HepG2 (cell line): ENCODE results near the gene USP24. TPM values are rescaled to one million over a fixed set of nuclear protein-coding genes. Genes with fewer than 3 reads are reported as not detected.

Experiments used
- ATAC-seq: fragments of 200-7000 bp; cut with Tn5 transposase; 3 replicates; pipeline ENCODE4 v1.9.1; 2020; ENCODE audit warnings: mild to moderate bottlenecking, moderate library complexity
- BruUV-seq: library from RNA; stranded (reverse); fragments of 400-500 nt; replicated peaks from 2 replicates; lab custom pipeline; 2021; lab: Mats Ljungman, UMichigan
- CTCF ChIA-PET: fragments of 300-600 bp; formaldehyde crosslinking; extraction: SDS; loops from one replicate; lab custom pipeline; 2021; ENCODE audit warnings: low total read pairs, inconsistent platforms, low intra/inter-chr PET ratio; lab: Yijun Ruan, JAX
- POLR2A ChIA-PET: fragments of 350-600 bp; sonication (Branson Sonifier 250); formaldehyde crosslinking; loops from one replicate; lab custom pipeline; 2020; ENCODE audit warnings: antibody characterized with exemption, inconsistent platforms; lab: Yijun Ruan, JAX
- DNase-seq: peaks from one replicate; pipeline ENCODE4 v3.0.0-alpha.2; 2015; ENCODE audit warnings: low spot score
- FAIRE-seq: peaks from 3 replicates; lab custom pipeline; 2011; peaks lifted over from hg19 to GRCh38; lab: Jason Lieb, UNC
- H2AFZ ChIP-seq: one replicate; pipeline ENCODE4 v1.6.1; 2011; ENCODE audit warnings: low read length, inconsistent platforms
- H3K27ac ChIP-seq: fragments of 300-600 bp; 3 replicates; pipeline ENCODE4 v1.8.0; 2011; ENCODE audit warnings: mixed run types, mild to moderate bottlenecking, mixed read lengths, low read length, inconsistent platforms; ENCODE audit not compliant: insufficient read depth; ENCODE audit errors: extremely low read length
- H3K27me3 ChIP-seq, 2 experiments: fragments of 200-600 bp in 1 of 2; 2 replicates in 1 of 2; 3 replicates in 1 of 2; pipeline versions ENCODE4 v1.6.0 to v1.8.0; 2011; ENCODE audit warnings: low read length in 2 of 2, mild to moderate bottlenecking in 2 of 2, moderate library complexity in 2 of 2, inconsistent platforms in 1 of 2; ENCODE audit not compliant: insufficient read depth in 2 of 2, control insufficient read depth in 1 of 2
- H3K36me3 ChIP-seq, 2 experiments: fragments of 200-600 bp in 1 of 2; replicated peaks in 1 of 2; 2 replicates in 1 of 2; 3 replicates in 1 of 2; pipeline versions ENCODE4 v1.5.1 to v1.8.0; 2011; ENCODE audit warnings: low read length in 2 of 2, inconsistent platforms in 1 of 2; ENCODE audit not compliant: insufficient read depth in 2 of 2, control insufficient read depth in 1 of 2
- H3K4me1 ChIP-seq: 2 replicates; pipeline ENCODE4 v1.5.1; 2012; ENCODE audit warnings: low read length, inconsistent platforms; ENCODE audit not compliant: insufficient read depth
- H3K4me2 ChIP-seq: 2 replicates; pipeline ENCODE4 v1.6.0; 2011; ENCODE audit warnings: low read depth, low read length, inconsistent platforms
- H3K4me3 ChIP-seq, 3 experiments: fragments of 200-600 bp in 1 of 3; sonication (generic), shearing (Covaris generic) in 1 of 3; replicated peaks in 1 of 3; 2 replicates each; pipeline ENCODE4 v1.5.1; 2011 to 2016; ENCODE audit warnings: low read length in 3 of 3, inconsistent platforms in 2 of 3, low read depth in 2 of 3, mild to moderate bottlenecking in 2 of 3, control low read depth in 1 of 3, mixed read lengths in 1 of 3; ENCODE audit not compliant: insufficient read depth in 1 of 3
- H3K79me2 ChIP-seq: one replicate; pipeline ENCODE4 v1.6.1; 2011; ENCODE audit warnings: low read length, inconsistent platforms; ENCODE audit not compliant: insufficient read depth
- H3K9ac ChIP-seq: 2 replicates; pipeline ENCODE4 v1.6.0; 2011; ENCODE audit warnings: mild to moderate bottlenecking, low read depth, low read length, inconsistent platforms; ENCODE audit not compliant: insufficient read depth
- H3K9me3 ChIP-seq: 2 replicates; pipeline ENCODE4 v1.5.1; 2012; ENCODE audit warnings: mild to moderate bottlenecking, low read length
- H4K20me1 ChIP-seq: 2 replicates; pipeline ENCODE4 v1.6.0; 2011; ENCODE audit warnings: inconsistent platforms, mild to moderate bottlenecking, low read length, moderate library complexity; ENCODE audit not compliant: insufficient read depth
- CBX5 ChIP-seq: sonication (generic); formaldehyde crosslinking; IDR thresholded peaks from 2 replicates; pipeline ENCODE4 v1.4.0; 2020; ENCODE audit warnings: missing genetic modification reagents, borderline replicate concordance
- FOSL2 ChIP-seq: sonication (generic); formaldehyde crosslinking; IDR thresholded peaks from 2 replicates; pipeline ENCODE4 v1.4.0; 2020; ENCODE audit warnings: missing genetic modification reagents
- HMG20A ChIP-seq: IDR thresholded peaks from 2 replicates; pipeline ENCODE4 v1.6.1; 2016; ENCODE audit warnings: borderline replicate concordance
- HNF4A ChIP-seq: sonication (generic); formaldehyde crosslinking; IDR thresholded peaks from 2 replicates; pipeline ENCODE4 v1.4.0; 2020; ENCODE audit warnings: missing genetic modification reagents
- KAT8 ChIP-seq: IDR thresholded peaks from 2 replicates; pipeline ENCODE4 v1.6.1; 2016; ENCODE audit warnings: missing genetic modification reagents, missing compliant biosample characterization
- MATR3 ChIP-seq: sonication (generic); formaldehyde crosslinking; IDR thresholded peaks from 2 replicates; pipeline ENCODE4 v1.4.0; 2020; ENCODE audit warnings: missing genetic modification reagents
- NR2F1 ChIP-seq, 2 experiments: fragments of 450-650 bp in 1 of 2; formaldehyde crosslinking in 1 of 2; IDR thresholded peaks; 2 replicates each; pipeline versions ENCODE4 v1.5.0 to v1.6.1; 2016 to 2020; ENCODE audit warnings: mild to moderate bottlenecking in 1 of 2, missing compliant biosample characterization in 1 of 2, missing genetic modification reagents in 1 of 2, moderate library complexity in 1 of 2
- RAD51 ChIP-seq: fragments of 450-650 bp; IDR thresholded peaks from 2 replicates; pipeline ENCODE4 v1.6.1; 2016; ENCODE audit warnings: borderline replicate concordance
- SOX13 ChIP-seq, 3 experiments: fragments of 450-650 bp in 1 of 3; sonication (generic) in 1 of 3; formaldehyde crosslinking in 1 of 3; IDR thresholded peaks in 2 of 3; conservative IDR thresholded peaks in 1 of 3; 2 replicates each; pipeline versions ENCODE4 v1.5.0 to v1.6.1; 2016 to 2020; ENCODE audit warnings: antibody characterized with exemption in 1 of 3, mild to moderate bottlenecking in 1 of 3, missing compliant biosample characterization in 1 of 3, missing genetic modification reagents in 1 of 3, moderate library complexity in 1 of 3
- SOX5 ChIP-seq: IDR thresholded peaks from 2 replicates; pipeline ENCODE4 v1.6.1; 2016; ENCODE audit warnings: borderline replicate concordance
- TARDBP ChIP-seq: sonication (generic); formaldehyde crosslinking; IDR thresholded peaks from 2 replicates; pipeline ENCODE4 v1.8.0; 2022; ENCODE audit warnings: mild to moderate bottlenecking, missing genetic modification reagents
- TBX2 ChIP-seq: sonication (generic); formaldehyde crosslinking; IDR thresholded peaks from 2 replicates; pipeline ENCODE4 v1.5.0; 2020; ENCODE audit warnings: missing genetic modification reagents, mild to moderate bottlenecking, borderline replicate concordance
- YEATS2 ChIP-seq: sonication (generic); formaldehyde crosslinking; IDR thresholded peaks from 2 replicates; pipeline ENCODE4 v1.4.0; 2020; ENCODE audit warnings: missing genetic modification reagents, borderline replicate concordance
- ZNF20 ChIP-seq: sonication (generic); formaldehyde crosslinking; IDR thresholded peaks from 2 replicates; pipeline ENCODE4 v1.4.0; 2020; ENCODE audit warnings: mild to moderate bottlenecking, moderate library complexity, missing genetic modification reagents
- ZNF207 ChIP-seq: fragments of 450-650 bp; IDR thresholded peaks from 2 replicates; pipeline ENCODE4 v1.6.1; 2016; ENCODE audit warnings: antibody characterized with exemption, borderline replicate concordance
- ZNF224 ChIP-seq: sonication (generic); formaldehyde crosslinking; IDR thresholded peaks from 2 replicates; pipeline ENCODE4 v1.5.0; 2020; ENCODE audit warnings: mild to moderate bottlenecking, missing genetic modification reagents
- ZNF703 ChIP-seq: sonication (generic); formaldehyde crosslinking; IDR thresholded peaks from 2 replicates; pipeline ENCODE4 v1.5.1; 2020; ENCODE audit warnings: missing genetic modification reagents, mild to moderate bottlenecking, moderate library complexity, borderline replicate concordance
- WGBS: methylation state at CpG from one replicate; pipeline ENCODE4 v1.1.6; 2017; ENCODE audit warnings: low lambda C conversion rate; 5-methylcytosine and 5-hydroxymethylcytosine counted together
- in situ Hi-C: cut with HindIII; loops from 2 replicates; pipeline ENCODE4 v1.10.0; 2017; ENCODE audit warnings: low pct_unique_long_range_greater_than_20kb; ENCODE audit not compliant: extremely low pct_ligation_motif_present
- intact Hi-C: fragments of 100-400 bp; cut with micrococcal nuclease; formaldehyde crosslinking; loops from one replicate; pipeline ENCODE4 v1.10.0; 2022; ENCODE audit not compliant: unreplicated experiment
- polyA plus RNA-seq, 8 experiments: library from polyadenylated mRNA; depleted of rRNA in 3 of 8; stranded (reverse) in 7 of 8; unstranded in 1 of 8; fragments of >200 nt; fragmentation: Illumina TruSeq in 4 of 8; extraction: Trizol in 4 of 8; gene quantifications; 2 replicates each; pipeline versions ENCODE4 v1.2.1 to v1.2.3, GENCODE V29; 2011 to 2016; ENCODE audit warnings: low read depth in 4 of 8, missing spikeins in 1 of 8, mixed read lengths in 1 of 8; ENCODE audit not compliant: insufficient read depth in 1 of 8
- total RNA-seq, 5 experiments: library from RNA; depleted of rRNA; stranded (reverse); fragments of >200 nt; fragmentation: Illumina TruSeq; extraction: Trizol; gene quantifications; 2 replicates each; pipeline ENCODE4 v1.2.3, GENCODE V29; 2016; ENCODE audit warnings: low read depth in 1 of 5
- TF ChIP-seq, protein P1 (sequence below): sonication (generic); formaldehyde crosslinking; IDR thresholded peaks from 2 replicates; pipeline ENCODE4 v1.4.0; 2020; ENCODE audit warnings: missing genetic modification reagents; ENCODE audit errors: not compliant biosample characterization
- TF ChIP-seq, protein P2 (sequence below): IDR thresholded peaks from 2 replicates; pipeline ENCODE4 v1.4.0; 2020; ENCODE audit warnings: mild to moderate bottlenecking, missing genetic modification reagents

USP24 gene
- total and polyA plus RNA-seq, 2 of the 13 experiments (the other 11 are each of a cell fraction or from before 2014, with no cell fraction given), result 18.8 to 47.6 TPM

DNA sequence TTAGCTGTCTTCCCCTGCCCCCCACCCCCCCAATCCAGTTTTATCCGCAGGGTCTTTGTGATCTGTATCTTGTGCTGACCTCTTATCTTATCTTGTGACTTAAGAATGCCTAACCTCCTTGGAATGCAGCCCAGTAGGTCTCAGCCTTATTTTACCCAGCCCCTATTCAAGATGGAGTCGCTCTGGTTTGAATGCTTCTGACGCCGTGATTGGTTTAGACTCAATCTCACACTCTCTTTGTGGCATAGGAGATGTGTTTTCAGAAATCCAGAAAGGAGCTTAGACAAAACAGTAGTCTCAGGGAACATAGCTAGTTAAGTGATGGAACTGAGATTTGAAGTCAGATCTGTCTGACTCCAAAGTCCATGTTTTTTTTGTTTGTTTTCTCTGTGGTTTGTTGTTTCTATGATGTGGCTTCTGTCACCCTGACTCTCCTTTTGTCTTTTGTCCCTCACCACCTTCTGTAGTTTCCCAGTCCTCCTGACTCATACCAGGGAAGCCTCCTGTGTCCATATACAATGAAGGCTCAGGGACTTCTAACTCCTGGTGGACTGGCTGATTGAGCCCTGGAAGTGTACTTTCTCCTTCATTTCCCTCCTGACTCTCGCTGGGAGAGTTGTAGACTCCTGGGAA lies 18.1 kb upstream of the USP24 start:
- H3K36me3 ChIP-seq, result no peaks in the 10 kb centered on the region
- H3K79me2 ChIP-seq, result no peaks in the 10 kb centered on the region
- ATAC-seq (peak; percentile 93), DNase-seq (peak; percentile 81), FAIRE-seq (peak; percentile 50)
- no peaks in the 10 kb centered on the region for H4K20me1 ChIP-seq
- no TSS peak for BruUV-seq
- ChIA-PET CTCF (no interaction called here), POLR2A (interaction anchor here (1.0 to 2.6 kb wide), 2 partner anchors 18 to 22 kb away, joined by 3 to 26 read pairs; partner anchors contain the start of gene USP24)
- H3K9ac ChIP-seq, result peak overlapping the region; percentile 54; the same call in 1 of the 2 replicates
- intact Hi-C loops, result no loop called here
- no peak overlapping the region for H3K27ac ChIP-seq
- WGBS, result 15% methylated on average over 5 of the region's 5 CpGs
- peaks cover 31% of the 10 kb centered on the region for H3K4me1 ChIP-seq
- in situ Hi-C loops, result no loop called here
- peak overlapping the region; percentile 66 for H3K4me2 ChIP-seq
- no peaks in the 10 kb centered on the region for H3K27me3 ChIP-seq
- H3K4me3 ChIP-seq, result peak overlapping the region in 2 of 3 experiments; percentile 46 to 51; a peak in 4 of 6 replicates
- no peaks in the 10 kb centered on the region for H3K9me3 ChIP-seq
- H2AFZ ChIP-seq, result peak overlapping the region; percentile 20
- TF ChIP-seq, protein P1, sequence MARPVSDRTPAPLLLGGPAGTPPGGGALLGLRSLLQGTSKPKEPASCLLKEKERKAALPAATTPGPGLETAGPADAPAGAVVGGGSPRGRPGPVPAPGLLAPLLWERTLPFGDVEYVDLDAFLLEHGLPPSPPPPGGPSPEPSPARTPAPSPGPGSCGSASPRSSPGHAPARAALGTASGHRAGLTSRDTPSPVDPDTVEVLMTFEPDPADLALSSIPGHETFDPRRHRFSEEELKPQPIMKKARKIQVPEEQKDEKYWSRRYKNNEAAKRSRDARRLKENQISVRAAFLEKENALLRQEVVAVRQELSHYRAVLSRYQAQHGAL, result no peak
- TF ChIP-seq ZNF224, result no peak
- TF ChIP-seq, protein P2, sequence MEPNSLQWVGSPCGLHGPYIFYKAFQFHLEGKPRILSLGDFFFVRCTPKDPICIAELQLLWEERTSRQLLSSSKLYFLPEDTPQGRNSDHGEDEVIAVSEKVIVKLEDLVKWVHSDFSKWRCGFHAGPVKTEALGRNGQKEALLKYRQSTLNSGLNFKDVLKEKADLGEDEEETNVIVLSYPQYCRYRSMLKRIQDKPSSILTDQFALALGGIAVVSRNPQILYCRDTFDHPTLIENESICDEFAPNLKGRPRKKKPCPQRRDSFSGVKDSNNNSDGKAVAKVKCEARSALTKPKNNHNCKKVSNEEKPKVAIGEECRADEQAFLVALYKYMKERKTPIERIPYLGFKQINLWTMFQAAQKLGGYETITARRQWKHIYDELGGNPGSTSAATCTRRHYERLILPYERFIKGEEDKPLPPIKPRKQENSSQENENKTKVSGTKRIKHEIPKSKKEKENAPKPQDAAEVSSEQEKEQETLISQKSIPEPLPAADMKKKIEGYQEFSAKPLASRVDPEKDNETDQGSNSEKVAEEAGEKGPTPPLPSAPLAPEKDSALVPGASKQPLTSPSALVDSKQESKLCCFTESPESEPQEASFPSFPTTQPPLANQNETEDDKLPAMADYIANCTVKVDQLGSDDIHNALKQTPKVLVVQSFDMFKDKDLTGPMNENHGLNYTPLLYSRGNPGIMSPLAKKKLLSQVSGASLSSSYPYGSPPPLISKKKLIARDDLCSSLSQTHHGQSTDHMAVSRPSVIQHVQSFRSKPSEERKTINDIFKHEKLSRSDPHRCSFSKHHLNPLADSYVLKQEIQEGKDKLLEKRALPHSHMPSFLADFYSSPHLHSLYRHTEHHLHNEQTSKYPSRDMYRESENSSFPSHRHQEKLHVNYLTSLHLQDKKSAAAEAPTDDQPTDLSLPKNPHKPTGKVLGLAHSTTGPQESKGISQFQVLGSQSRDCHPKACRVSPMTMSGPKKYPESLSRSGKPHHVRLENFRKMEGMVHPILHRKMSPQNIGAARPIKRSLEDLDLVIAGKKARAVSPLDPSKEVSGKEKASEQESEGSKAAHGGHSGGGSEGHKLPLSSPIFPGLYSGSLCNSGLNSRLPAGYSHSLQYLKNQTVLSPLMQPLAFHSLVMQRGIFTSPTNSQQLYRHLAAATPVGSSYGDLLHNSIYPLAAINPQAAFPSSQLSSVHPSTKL, result peak; percentile 53
- peak; percentile 82 for TF ChIP-seq SOX5 (CRISPR knock-in tag)
- TF ChIP-seq NR2F1 (CRISPR knock-in tag; IDR thresholded peaks at IDR 0.05), result peak in 1 of 2 experiments; percentile 20; a peak in 1 of 4 replicates
- peak; percentile 52 for TF ChIP-seq HNF4A (CRISPR knock-in tag)
- 0 out of 2 replicates have a peak, but pooled peaks have one; percentile 26 for TF ChIP-seq TBX2 (CRISPR knock-in tag)
- no peak for TF ChIP-seq ZNF20 (CRISPR knock-in tag)
- peak; percentile 83 for TF ChIP-seq KAT8 (CRISPR knock-in tag)
- TF ChIP-seq YEATS2 (CRISPR knock-in tag), result peak; percentile 34; the same call in 1 of the 2 replicates
- no peak for TF ChIP-seq RAD51
- TF ChIP-seq FOSL2 (CRISPR knock-in tag), result peak; percentile 88
- no peak for TF ChIP-seq MATR3 (CRISPR knock-in tag)
- TF ChIP-seq CBX5, result 0 out of 2 replicates have a peak, but pooled peaks have one; percentile 18
- TF ChIP-seq TARDBP (CRISPR knock-in tag), result no peak
- TF ChIP-seq HMG20A (CRISPR knock-in tag), result peak; percentile 58; the same call in 1 of the 2 replicates
- TF ChIP-seq ZNF207, result no peak
- no peak for TF ChIP-seq SOX13 (IDR thresholded peaks at IDR 0.05)
- TF ChIP-seq SOX13 (CRISPR knock-in tag; conservative IDR thresholded peaks at IDR 0.05 in 1 of 2, IDR thresholded peaks at IDR 0.05 in 1 of 2), result peak in 1 of 2 experiments; percentile 65; a peak in 2 of 4 replicates
- TF ChIP-seq ZNF703 (CRISPR knock-in tag), result no peak
